GM21529 (cell line): ENCODE measurements around the gene LRMDA.

ENCODE experiments used
- ATAC-seq: cut with Tn5 transposase; IDR thresholded peaks from one replicate; pipeline ENCODE4 v1.9.1; 2021; ENCODE audit not compliant: unreplicated experiment

The LRMDA gene

DNA sequence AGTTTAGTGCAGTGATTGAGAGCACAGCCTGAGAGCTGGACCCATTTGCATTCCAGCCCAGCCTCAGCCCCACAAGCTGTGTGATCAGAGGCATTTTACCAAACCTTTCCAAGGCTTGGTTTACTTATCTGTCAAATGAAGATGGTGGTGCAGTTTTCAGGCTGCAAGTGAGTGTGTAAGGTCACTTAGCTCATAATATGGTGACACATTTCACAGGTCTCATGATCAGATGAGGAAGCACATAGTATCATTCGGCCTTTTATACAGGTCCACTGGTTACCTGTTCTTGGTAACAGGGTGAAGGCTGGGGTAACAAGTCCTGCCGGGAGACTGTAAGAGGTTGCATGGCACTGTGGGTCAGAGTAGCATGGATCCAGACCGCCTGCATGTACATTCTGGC, 371.7 kb downstream of the LRMDA start:
- ATAC-seq: no peak

DNA sequence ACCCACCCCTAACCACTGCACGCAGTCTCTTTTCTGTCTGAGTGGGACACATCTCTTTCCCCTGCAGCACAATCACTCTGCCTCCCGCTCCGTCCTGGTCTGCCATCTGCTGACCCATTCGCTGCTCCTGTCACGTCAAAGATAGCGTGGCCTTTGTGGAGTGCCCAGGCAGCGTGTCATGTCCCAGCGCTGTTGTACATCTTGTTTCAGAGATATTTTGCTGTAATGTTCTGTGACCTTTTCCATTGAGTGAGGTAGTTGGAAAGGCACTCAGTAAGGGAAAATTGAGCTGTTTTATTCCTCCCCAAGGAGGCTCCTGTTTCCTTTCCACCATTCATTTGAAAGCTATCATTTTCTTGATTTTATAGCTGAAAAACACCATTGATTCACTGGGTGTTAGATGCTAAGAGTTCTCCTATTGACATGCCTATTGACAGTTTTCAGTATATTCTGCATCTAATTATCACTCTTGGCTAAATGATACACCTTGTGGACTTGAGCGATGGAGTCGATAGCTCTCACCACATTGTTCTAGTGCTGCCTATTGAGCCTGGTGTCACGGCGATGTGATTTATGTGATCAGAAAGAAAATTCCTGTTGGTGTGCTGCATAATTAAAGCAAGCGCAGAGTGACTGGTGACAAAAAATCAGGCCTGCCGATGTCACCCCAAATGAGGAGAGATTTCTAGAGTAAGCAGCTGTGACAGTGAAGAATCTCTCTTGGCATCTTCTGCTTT, 372.6 kb downstream of the LRMDA start:
- ATAC-seq: no peak

DNA sequence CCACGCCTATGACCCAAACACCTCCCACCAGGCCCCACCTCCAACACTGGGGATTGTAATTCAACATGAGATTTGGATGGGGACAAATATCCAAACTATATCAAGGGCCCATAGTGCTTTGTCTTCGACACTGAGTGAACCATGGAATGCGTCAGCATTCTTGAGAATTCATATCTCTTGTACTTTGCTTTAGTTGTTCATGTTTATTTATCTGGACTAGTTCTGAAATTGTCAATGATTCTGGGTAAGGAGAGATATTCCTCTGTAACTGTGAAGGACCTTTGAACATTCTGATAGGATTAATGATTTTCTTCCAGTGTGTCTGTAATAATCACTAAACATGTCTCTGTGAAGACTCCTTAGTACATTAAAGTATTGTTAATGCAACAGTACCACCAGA, 374.8 kb downstream of the LRMDA start:
- ATAC-seq: no peak

DNA sequence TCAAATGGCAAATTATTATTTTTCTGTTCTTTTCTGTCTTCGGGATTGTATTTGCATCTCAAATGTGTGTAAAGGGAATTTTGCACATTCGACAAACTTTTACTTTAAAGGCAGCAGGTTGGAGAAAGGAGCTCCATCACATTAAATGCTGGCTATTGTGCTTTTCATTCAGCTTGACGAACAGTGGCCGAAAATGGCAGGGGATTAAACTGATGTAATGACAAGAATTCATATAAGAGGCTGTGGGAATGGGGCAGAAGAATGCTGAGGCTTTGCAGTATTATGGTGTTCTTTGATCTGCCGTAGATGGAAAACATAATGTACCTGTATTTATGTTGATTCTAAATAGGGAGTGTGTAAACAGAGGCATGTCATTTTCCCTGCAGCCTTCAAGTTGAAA, 376.0 kb downstream of the LRMDA start:
- ATAC-seq: no peak

DNA sequence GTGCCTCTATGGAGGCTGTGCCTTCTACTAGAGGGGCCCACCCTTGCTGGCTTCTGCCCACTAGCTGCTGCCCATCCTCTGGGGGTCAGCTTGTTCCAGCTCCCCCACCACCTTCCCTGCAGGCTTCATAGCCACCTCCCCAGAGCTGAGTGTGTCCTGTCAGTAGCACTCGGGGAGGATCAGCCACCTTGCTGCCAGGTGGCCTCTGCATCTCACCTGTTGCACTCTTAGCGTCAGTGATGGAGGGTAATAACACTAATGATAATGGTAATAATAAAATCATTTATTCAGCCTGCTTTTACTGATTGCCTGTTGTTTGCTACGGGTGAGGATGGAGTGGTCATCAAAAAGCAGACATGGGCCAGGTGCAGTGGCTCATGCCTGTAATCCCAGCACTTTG, 377.6 kb downstream of the LRMDA start:
- no peak for ATAC-seq

DNA sequence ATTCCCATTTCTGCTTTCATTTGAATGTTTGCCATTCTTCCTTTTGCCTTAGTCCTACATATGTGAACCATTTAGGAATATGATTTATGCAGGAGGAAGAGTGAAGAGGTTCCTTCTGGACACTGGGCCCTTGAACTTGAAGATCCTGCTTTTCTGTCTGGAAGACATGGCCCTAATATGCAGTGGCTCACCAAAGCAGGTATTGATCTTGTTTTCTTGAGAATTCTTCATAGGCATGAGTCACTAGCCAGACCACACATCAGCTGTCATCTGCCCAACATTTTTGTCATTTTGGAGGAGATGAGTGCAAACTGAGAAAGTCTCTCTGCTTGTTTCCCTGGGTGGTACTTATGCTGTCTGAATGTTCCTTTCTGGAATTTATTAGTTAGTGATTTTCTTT, 382.6 kb downstream of the LRMDA start:
- ATAC-seq: no peak

DNA sequence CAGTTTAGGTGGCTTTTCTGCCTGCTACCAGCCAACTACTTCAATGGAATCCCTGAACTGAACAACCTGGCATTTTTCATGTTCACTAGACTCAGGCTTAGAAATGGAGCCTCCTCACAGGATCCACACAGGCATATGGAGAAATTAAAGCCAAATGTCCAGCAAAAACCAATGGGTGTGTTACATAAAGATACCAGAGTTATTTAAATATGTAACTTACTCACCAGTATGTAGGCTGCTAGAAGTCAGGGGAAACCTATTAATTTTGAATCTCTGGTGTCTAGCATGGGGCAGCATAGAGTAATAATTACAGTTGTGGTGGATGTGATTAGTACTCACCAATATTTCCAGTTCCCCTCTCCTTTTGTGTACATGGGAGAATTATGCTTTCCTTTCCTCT, 383.6 kb downstream of the LRMDA start:
- ATAC-seq: no peak

DNA sequence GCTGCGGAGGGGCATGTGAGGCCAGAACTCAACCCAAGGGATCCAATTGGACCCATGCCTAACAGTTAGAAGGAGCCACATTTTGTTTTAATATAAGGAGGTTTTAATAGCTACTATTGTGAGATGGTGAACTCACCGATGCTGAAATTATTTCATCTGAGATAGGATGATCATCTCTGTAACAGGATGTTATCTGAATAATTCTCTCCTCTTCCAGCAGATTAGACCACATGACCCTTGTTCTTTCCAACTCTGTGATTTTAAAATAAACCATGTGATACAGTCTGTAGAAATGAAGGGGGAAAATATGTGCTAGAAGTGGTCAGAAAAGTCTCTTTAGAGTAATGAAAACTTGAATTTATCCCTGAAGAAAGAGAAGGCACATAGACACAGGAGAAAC, 385.8 kb downstream of the LRMDA start:
- no peak for ATAC-seq

DNA sequence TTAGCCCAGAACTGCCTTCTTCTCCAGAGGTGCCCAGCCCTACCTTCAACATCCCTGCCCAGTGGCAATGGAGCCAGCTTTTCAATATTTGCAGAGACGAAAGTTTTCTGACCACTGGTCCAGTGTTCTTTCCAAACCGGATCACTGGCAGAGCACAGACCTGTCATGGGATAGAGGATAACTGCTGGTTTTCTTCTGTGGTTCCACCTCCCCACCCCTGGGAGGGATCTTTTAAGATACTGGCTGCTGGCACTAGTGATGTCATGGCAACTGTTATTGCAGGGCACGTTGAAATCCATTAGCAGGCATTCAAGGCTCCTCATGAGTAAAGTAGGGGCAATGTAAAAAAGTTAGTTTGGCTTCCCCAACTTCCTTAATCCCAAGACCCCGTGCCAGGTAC, 387.1 kb downstream of the LRMDA start:
- no peak for ATAC-seq

DNA sequence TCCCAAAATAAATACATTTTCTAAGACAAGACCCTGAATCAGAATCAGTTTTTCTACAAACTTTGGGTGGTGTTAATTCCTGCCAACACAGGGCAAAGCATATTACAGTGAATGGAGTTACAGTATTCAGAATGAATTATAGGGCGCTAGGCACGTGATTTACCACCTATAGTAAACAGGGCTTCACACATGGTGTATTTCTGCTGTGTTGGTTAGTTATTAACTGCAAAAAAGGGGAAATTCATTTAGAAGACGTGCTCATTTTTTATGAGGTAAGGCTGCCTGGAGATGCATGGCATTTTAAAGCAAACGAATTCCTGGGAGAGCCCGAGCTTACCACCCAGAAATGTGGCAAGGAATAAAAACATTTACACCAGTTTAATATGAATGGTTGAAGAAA, 393.8 kb downstream of the LRMDA start:
- no peak for ATAC-seq

DNA sequence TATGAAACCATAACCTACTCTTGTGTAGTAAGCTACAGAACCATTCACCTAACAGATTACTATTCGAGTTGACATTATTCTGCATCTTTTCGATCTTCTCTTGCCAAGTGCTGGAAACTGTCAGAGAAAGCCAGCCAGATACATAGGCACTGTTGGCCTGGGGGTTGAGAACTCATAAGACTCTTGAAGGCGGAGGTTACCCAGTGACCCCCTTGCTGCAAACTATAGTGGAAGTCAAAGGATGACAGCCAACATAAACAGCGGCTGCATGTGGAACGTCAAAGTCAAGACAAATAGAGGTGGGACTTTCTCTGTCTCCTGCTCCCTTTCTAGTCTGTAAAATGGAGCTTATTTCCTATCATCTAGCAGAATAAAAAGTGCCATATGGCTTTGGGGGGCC, 394.2 kb downstream of the LRMDA start:
- no peak for ATAC-seq

DNA sequence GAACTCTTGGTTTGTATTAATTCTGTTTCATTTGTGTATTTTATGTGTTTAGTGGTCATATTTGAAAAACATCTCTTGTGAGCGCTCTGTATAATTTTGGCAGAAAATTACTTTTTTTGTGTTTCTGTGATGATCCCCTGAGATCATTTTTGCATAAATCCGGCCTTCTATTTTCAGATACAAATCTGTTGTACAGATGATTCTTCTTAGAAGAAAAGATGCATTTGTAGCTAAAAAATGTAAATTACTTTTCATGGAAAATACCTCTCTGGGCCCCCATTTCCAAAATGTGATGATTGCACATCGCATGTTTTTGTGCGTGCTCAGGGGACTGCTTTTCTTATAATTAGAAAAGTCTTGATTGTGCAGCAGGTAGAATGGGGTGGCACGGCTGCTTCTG, 395.4 kb downstream of the LRMDA start:
- no peak for ATAC-seq

DNA sequence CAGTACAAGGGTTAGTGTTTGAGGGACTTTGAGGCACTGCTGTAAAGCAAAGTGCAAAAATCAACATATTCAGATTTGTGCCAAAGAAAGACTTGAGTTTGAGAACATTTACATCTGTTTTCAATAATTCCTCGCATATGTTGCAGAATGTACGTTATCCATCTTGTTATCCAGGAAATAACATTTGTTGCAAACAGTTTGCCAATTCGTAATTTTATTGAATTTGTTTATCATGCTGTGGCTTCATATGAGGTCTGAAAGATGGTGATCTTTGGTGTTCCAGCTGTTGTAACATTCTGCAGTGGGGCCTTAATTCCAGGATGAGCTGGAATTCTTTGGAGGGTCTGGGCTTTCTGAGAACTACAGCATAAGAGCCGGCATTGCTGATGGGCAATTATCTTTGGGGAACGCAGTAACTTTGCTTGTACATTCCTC, 396.2 kb downstream of the LRMDA start:
- no peak for ATAC-seq

DNA sequence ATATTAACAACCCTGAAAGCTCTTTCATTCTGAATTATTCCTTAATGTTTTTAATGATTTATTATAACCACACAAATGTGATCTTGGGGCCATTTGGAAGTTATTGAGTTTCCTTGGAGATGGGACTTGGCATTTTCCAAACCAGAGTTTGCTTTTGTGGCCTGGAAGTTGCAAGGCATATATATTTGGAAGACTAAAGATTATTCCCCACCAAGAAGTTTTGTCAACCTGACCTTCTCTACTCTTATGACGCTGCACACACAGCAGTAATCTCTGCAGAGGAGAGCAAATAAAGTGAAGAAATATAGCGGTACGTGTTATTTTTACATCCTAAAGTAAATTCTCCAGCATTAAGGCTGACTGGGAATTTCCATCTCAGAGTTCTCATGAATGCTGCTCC, 397.0 kb downstream of the LRMDA start:
- no peak for ATAC-seq

DNA sequence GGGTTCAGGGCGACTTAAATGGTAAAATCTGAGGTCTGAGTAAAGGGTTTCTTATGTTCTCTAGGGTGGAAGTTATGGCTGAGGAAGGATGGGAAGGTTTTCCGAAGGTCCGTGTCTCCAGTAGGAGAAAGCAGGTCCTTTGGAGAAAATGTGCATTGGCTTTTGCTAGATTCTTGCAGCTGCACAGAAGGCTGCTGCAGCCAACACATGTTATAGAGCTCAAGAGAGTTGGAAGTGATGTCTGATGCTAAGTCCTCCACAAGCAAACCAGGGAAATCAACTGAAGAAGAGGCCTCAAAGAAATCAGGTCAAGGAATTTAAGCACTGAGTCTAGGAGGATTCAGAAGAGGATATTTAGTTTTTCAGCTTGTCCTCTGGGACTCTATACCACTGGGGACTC, 404.6 kb downstream of the LRMDA start:
- no peak for ATAC-seq

DNA sequence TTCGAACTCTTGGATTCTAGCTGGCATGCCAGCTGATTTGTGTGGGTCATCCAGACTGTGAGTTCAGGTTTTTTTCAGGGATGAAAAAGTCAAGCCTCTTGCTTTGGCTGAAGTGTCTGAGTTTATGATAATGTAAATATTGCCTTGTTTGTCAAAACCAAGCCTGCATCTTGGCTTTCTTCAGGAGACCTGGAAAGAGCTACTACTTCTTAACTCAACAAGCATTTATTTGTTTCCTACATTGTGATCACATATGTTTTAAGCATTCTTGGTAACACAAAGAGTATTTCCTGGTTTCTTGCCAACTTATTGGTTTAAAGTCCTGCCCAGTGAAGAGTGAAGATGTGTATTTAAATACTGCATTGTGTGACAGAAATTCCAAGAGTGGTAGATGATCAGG, 407.1 kb downstream of the LRMDA start:
- no peak for ATAC-seq

DNA sequence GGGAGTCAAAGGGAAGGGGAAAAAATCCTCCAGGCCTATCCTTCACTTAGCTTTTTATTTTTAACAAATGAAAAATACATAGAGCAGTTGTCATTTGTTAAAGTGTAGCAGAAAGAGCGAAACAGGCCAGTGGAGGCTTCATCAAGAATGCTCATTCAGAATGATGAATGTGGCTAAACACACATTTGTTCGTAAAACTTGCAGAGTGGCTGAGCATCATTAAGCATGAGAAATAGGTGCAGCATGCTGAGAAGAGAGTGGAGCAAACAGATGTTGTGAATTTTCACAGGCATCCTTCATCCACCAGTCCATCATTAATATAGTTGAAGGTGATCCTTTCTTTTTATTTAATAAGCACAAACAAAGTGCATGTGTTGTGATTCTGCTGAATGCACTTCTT, 407.6 kb downstream of the LRMDA start:
- no peak for ATAC-seq

DNA sequence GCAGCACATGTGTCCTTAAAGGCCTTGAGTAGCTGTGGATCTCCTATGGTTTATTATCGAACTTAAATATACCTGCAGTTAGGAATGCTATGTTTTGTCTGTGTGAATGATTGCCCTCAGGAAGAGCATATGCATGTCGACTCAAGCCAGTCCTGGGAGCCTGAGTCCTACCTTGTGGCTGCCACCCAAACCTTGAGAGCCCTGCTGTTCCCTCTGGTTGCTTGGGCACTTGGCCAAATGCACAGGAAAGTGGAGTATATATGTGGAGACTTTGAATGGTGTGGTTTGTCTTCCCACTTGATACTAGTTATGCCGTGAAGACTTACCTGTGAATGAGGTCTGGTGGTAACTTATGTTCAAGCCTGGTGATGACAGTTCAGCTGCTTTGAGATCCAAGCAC, 409.8 kb downstream of the LRMDA start:
- ATAC-seq: no peak

DNA sequence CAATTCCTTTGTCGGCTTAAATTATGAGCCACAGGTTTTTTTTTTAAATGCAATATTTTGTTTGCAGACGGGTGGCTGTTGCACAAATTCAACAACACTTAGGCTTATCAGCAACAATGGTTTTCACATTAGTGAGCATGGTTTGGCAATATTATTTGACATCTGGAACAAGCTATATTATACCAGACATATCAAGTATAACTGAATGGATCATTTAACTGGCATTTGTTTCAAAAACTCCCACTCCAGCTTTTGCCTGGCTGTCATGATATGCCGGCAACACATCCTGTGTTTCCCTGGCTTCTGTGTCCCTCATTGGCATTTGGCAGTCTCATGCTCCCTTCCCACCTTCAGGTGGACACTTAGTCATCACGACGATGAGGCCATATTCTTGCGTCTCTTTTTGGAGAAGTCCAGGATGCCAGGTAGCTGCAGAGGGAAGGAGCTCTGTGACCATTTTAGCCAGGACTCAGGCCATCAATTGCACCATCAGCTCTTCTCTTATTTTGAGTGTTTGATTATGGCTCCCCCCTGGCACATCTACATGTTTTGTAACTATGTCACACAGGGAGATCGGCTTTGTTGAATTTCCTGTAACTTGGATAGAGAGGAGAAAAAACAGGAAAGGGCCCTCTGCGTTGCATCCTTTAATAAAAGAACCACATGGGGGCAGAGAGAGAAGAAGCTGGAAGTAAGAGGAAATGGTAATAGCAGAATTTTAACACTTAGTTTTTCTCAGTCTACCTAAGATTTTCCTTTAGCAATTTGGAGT, 413.9 kb downstream of the LRMDA start:
- ATAC-seq: no peak

DNA sequence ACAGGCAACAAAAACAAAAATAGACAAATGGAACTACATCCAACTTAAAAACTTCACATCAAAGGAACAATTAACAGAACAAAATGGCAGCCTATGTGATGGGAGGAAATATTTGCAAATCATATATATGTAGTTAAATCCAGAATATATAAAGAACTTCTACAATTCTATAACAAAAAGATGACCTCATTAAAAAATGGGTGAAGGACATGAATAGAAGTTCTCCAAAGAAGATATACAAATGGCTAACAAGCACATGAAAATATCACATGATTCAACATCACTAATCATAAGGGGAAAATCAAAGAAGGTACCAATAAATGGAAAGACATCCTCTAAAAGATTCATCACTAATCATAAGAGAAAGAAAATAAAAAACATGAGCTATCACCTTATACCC, 416.1 kb downstream of the LRMDA start:
- ATAC-seq: no peak

DNA sequence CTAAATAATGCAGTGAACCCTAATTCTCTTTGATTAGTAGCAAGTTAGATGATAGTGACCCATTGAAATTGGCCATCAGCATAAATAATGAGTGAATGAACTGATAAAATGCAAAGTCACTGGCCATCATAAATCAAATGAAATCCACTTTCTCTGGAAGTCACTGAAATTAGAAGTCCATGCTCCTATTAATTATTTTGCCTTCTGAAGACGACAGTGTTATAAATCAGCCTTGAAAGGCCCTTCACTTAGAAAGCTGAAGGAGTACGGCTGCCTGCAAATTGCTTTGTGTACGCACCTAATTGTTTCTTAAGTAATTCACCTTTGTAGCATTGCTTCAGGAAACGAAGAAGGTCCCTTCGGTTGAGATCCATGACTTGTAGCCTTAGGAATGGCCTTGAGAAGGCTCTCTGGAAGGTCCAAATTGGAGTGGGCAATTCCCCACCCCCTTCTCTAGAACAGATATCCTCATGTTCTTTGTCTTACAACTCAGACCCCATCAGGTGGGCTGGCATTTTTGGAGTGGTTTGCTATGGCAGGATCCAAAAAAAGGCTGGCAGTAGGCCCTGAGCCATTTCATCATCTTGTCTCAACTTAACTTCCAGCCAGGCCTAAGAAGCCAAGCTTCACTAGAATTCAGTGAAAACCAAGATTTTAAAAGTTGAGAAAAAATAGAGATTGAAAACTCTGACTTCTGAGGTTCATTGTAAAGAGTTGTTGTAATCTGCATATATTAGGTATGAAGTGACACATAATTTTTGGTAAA, 420.3 kb downstream of the LRMDA start:
- no peak for ATAC-seq
